PC-9 (cell line): Measurements from ENCODE around the gene LSM4. TPM values are rescaled to one million over a fixed set of nuclear protein-coding genes. Genes with fewer than 3 reads are reported as not detected.
"Not testable (repeated sequence)": the region's sequence is repeated elsewhere in the genome, so short reads cannot be mapped to it uniquely, and the experiment has no call there.

ENCODE experiments used
- BruUV-seq: library from RNA; stranded (reverse); fragments of 400-500 nt; replicated peaks from 2 replicates; lab custom pipeline; 2021; lab: Mats Ljungman, UMichigan
- CTCF ChIA-PET: fragments of 300-600 bp; sonication (Branson Sonifier 250); formaldehyde crosslinking; loops from one replicate; lab custom pipeline; 2022; ENCODE audit warnings: antibody characterized with exemption; lab: Charles Lee
- POLR2A ChIA-PET: fragments of 300-600 bp; sonication (Branson Sonifier 250); formaldehyde crosslinking; loops from one replicate; lab custom pipeline; 2022; ENCODE audit warnings: antibody characterized with exemption; ENCODE audit not compliant: unreplicated experiment; lab: Charles Lee
- DNase-seq, 2 experiments: peaks; one replicate each; pipeline versions ENCODE4 v3.0.0 to v3.0.0-alpha.2; 2015 to 2022; ENCODE audit warnings: mixed read lengths in 1 of 2
- H2AFZ ChIP-seq: fragments of 200-600 bp; sonication (generic); 2 replicates; pipeline ENCODE4 v1.8.1; 2017; ENCODE audit warnings: antibody characterized with exemption
- H3F3A ChIP-seq: fragments of 200-600 bp; sonication (generic); 2 replicates; pipeline ENCODE4 v1.8.1; 2017; ENCODE audit warnings: antibody characterized with exemption, mild to moderate bottlenecking, low read depth; ENCODE audit not compliant: insufficient read depth
- H3K27ac ChIP-seq: fragments of 200-600 bp; sonication (generic); 2 replicates; pipeline ENCODE4 v1.6.1; 2016; ENCODE audit warnings: mixed run types
- H3K27me3 ChIP-seq: fragments of 200-600 bp; sonication (generic); 2 replicates; pipeline ENCODE4 v1.6.1; 2016; ENCODE audit warnings: low read depth, mixed run types; ENCODE audit not compliant: insufficient read depth
- H3K36me3 ChIP-seq: fragments of 200-600 bp; sonication (generic); 2 replicates; pipeline ENCODE4 v1.6.1; 2016; ENCODE audit warnings: low read depth, mixed run types
- H3K4me1 ChIP-seq: fragments of 200-600 bp; sonication (generic); replicated peaks from 2 replicates; pipeline ENCODE4 v1.6.1; 2016; ENCODE audit warnings: mixed run types; ENCODE audit not compliant: insufficient read depth
- H3K4me2 ChIP-seq: fragments of 200-600 bp; sonication (generic); 2 replicates; pipeline ENCODE4 v1.6.1; 2017; ENCODE audit warnings: mixed run types
- H3K4me3 ChIP-seq: fragments of 200-600 bp; sonication (generic); 2 replicates; pipeline ENCODE4 v1.6.1; 2016; ENCODE audit warnings: mixed run types
- H3K79me2 ChIP-seq: fragments of 200-600 bp; sonication (generic); 2 replicates; pipeline ENCODE4 v1.6.1; 2017; ENCODE audit warnings: low read depth, mixed run types
- H3K9me2 ChIP-seq: fragments of 200-600 bp; sonication (generic); 2 replicates; pipeline ENCODE4 v1.8.1; 2017; ENCODE audit warnings: mild to moderate bottlenecking; ENCODE audit not compliant: insufficient read depth
- H3K9me3 ChIP-seq: fragments of 200-600 bp; sonication (generic); 2 replicates; pipeline ENCODE4 v1.8.1; 2016; ENCODE audit warnings: low read depth; ENCODE audit not compliant: insufficient read depth
- H4K20me1 ChIP-seq: fragments of 200-600 bp; sonication (generic); 2 replicates; pipeline ENCODE4 v1.8.1; 2017; ENCODE audit not compliant: insufficient read depth
- CTCF ChIP-seq: fragments of 200-600 bp; sonication (generic); conservative IDR thresholded peaks from 2 replicates; pipeline ENCODE4 v1.6.1; 2017; ENCODE audit warnings: mixed run types, antibody characterized with exemption, mild to moderate bottlenecking, moderate library complexity
- EZH2 ChIP-seq: fragments of 200-600 bp; sonication (generic); IDR thresholded peaks from 2 replicates; pipeline ENCODE4 v1.8.0; 2017; ENCODE audit warnings: antibody characterized with exemption, low read depth
- intact Hi-C: fragments of 100-400 bp; cut with micrococcal nuclease; formaldehyde crosslinking; loops from one replicate; pipeline ENCODE4 v1.10.0; 2022; ENCODE audit not compliant: unreplicated experiment
- total RNA-seq: library from RNA; stranded (reverse); gene quantifications from 2 replicates; pipeline ENCODE4 v1.2.3, GENCODE V29; 2021

Gene LSM4
- total RNA-seq, 1 experiment from 2014 or later, result 323 TPM

GRCh38 chr19:18362934-18363542 is 40.2 kb upstream of the LSM4 start:
- ChIA-PET CTCF (no interaction called here), POLR2A (no interaction called here)
- no peaks in the 10 kb centered on the region for H3K9me2 ChIP-seq
- H3K27ac ChIP-seq, result no peak overlapping the region
- H3K79me2 ChIP-seq, result no peaks in the 10 kb centered on the region
- H4K20me1 ChIP-seq, result no peaks in the 10 kb centered on the region
- TF ChIP-seq EZH2 (no peak), CTCF (no peak)
- H2AFZ ChIP-seq, result no peak overlapping the region
- peaks cover 50% of the 10 kb centered on the region for H3K4me1 ChIP-seq
- H3K4me3 ChIP-seq, result no peak overlapping the region
- no peak overlapping the region for H3K4me2 ChIP-seq
- intact Hi-C loops, result no loop called here
- no TSS peak for BruUV-seq
- no peaks in the 10 kb centered on the region for H3K9me3 ChIP-seq
- H3K36me3 ChIP-seq, result 0 out of 2 replicates have a peak, but pooled peaks cover 4% of the 10 kb centered on the region
- peaks cover 48% of the 10 kb centered on the region for H3F3A ChIP-seq
- no peaks in the 10 kb centered on the region for H3K27me3 ChIP-seq
- peak in 1 of 2 experiments; percentile 1 for DNase-seq

DNA sequence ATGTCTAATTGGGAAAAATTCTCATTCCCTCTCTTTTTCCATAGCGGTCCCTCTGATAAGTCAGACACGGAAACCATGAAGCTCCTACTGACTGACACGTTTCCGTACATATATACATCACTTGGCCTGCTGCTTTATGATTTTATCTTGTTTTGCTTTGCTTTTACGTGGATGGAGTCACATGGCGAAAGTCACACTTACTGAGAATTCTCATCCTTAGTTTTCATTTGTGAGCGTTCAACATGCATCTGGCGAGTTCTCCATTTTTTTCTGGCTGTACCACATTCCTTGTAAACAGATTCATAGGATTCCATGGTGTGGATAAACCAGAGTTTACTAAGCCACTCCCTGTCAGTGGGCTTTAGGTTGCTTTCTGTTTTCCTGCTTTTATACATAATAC is 38.8 kb upstream of the LSM4 start:
- ChIA-PET POLR2A (no interaction called here), CTCF (interaction anchor here (0.5 kb wide), 1 partner anchor 34 kb away, joined by 6 read pairs; no protein-coding TSS in a partner anchor)
- Histone ChIP-seq H3F3A (peaks cover 41% of the 10 kb centered on the region), H3K9me2 (no peaks in the 10 kb centered on the region), H2AFZ (no peak overlapping the region), H3K4me1 (peaks cover 44% of the 10 kb centered on the region), H3K4me2 (no peak overlapping the region), H3K4me3 (no peak overlapping the region), H4K20me1 (no peaks in the 10 kb centered on the region), H3K9me3 (no peaks in the 10 kb centered on the region), H3K27ac (peak overlapping the region; percentile 29), H3K79me2 (no peaks in the 10 kb centered on the region), H3K36me3 (peaks cover 18% of the 10 kb centered on the region; the same call in 1 of the 2 replicates), H3K27me3 (no peaks in the 10 kb centered on the region)
- intact Hi-C loops, result no loop called here
- BruUV-seq, result no TSS peak
- TF ChIP-seq CTCF (no peak), EZH2 (no peak)
- DNase-seq, result peak in 1 of 2 experiments; percentile 60

- no peak for TF ChIP-seq CTCF
- TF ChIP-seq EZH2, result no peak
- Histone ChIP-seq H2AFZ (no peak overlapping the region), H3K9me2 (no peaks in the 10 kb centered on the region), H3K4me1 (peaks cover 10% of the 10 kb centered on the region), H3K4me2 (no peak overlapping the region), H4K20me1 (no peaks in the 10 kb centered on the region), H3K36me3 (peaks cover 30% of the 10 kb centered on the region), H3K27ac (no peak overlapping the region), H3K9me3 (no peaks in the 10 kb centered on the region), H3K27me3 (no peaks in the 10 kb centered on the region), H3K79me2 (no peaks in the 10 kb centered on the region), H3K4me3 (no peak overlapping the region), H3F3A (peaks cover 11% of the 10 kb centered on the region; the same call in 1 of the 2 replicates)
- intact Hi-C loops, result no loop called here
- ChIA-PET CTCF (no interaction called here), POLR2A (no interaction called here)
- BruUV-seq, result no TSS peak
- no peak for DNase-seq
These were observed 34.2 kb upstream of the LSM4 start for GRCh38 chr19:18357041-18357440.

- intact Hi-C loops, H3F3A ChIP-seq, H3K9me2 ChIP-seq, H3K27ac ChIP-seq, H2AFZ ChIP-seq, H3K4me2 ChIP-seq, H3K27me3 ChIP-seq, H3K9me3 ChIP-seq, DNase-seq, H4K20me1 ChIP-seq, H3K4me1 ChIP-seq, BruUV-seq, H3K79me2 ChIP-seq, H3K4me3 ChIP-seq: not testable (repeated sequence)
- H3K36me3 ChIP-seq, result peaks cover 26% of the 10 kb centered on the region
- CTCF ChIA-PET, result interaction anchor here (0.5 to 0.6 kb wide), 2 partner anchors 31 to 420 kb away, joined by 3 to 5 read pairs; partner anchors contain the start of gene GDF15
- POLR2A ChIA-PET, result interaction anchor here (0.6 to 0.7 kb wide), 2 partner anchors 9 to 60 kb away, joined by 6 to 10 read pairs; no protein-coding TSS in a partner anchor
These were observed 31.9 kb upstream of the LSM4 start for GRCh38 chr19:18354743-18355142.
